AG20443 (cell line): Measurements from ENCODE around the gene LRRC34.
A peak's percentile ranks its signal among the peaks of the same experiment; 100 is the strongest.

Experiments
- DNase-seq: peaks from one replicate; pipeline ENCODE4 v3.0.0; 2012; ENCODE audit warnings: low spot score, mixed read lengths

The LRRC34 gene, protein sequence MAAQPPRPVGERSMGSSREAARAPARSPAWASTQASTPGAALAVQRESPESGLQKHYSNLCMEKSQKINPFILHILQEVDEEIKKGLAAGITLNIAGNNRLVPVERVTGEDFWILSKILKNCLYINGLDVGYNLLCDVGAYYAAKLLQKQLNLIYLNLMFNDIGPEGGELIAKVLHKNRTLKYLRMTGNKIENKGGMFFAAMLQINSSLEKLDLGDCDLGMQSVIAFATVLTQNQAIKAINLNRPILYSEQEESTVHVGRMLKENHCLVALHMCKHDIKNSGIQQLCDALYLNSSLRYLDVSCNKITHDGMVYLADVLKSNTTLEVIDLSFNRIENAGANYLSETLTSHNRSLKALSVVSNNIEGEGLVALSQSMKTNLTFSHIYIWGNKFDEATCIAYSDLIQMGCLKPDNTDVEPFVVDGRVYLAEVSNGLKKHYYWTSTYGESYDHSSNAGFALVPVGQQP

GRCh38 chr3:169812332-169813235, at the start of gene LRRC34, which contains the start of gene LRRIQ4:
Gene LRRC34, minus strand, starts transcription at chr3:169812904. Its CDS starts 356 bp downstream, at chr3:169812548.
Gene LRRIQ4, plus strand, starts transcription at chr3:169812870. Its CDS starts 9,052 bp downstream, at chr3:169821922.
- DNase-seq = peak; percentile 87

- DNase-seq = no peak
Measured at GRCh38 chr3:169861871-169862270, 49.2 kb upstream of the LRRC34 start.

DNA sequence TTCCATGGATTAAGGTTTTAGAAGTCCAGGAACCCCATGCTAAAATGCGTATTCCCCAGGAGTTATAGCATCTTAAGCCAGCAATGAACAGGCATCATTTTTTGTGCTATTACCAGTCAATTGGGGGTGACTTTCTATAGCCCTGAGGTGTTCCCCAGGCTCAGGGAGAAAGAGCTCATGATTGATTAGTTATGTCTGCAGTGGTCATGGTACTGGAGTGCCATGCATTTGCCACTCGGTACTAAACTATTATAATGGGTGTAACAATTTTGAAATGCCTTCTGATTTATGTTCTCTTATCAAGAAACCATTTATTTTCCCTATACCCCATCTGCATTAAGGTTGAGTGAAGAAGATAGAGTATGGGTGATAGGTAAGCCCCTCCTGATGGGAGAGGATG, 45.1 kb upstream of the LRRC34 start:
- no peak for DNase-seq

DNA sequence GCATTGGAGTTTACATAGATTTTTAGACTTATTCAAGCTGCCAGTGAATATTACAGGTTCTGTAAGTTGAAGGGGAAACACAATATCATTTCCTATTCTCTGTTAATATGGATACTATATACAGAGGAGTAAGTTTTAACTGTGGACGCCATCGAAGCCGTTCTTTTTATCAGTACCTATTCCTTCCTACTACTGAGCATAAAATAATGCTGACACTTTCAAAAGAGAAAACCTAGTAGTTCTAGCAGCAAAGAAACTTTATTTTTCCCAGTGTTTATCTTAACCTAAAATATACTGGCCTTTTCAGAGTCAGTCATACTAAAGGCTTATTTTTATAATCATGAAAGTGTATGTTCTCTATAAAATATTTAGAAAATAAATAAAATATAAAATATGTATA, 42.8 kb upstream of the LRRC34 start:
- DNase-seq = no peak

DNA sequence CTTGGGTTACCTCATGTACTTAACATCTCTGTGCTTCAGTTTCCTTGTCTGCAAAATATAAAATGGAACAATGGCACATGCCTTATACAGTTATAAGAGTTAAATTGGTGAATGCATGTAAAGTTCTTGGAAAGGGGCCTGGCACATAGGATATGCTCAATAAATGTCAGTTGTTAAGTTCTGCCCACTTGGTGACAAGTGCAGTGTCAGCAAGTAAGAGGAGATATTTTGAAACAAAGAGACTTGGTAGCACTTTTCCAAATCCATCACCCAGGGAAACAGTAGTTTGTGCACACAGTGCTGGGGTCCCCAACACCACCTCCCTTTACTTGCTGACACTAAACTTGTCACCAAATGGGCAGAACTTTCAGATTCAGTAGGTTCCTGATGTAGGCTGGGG, 37.9 kb upstream of the LRRC34 start:
- DNase-seq = no peak

DNA sequence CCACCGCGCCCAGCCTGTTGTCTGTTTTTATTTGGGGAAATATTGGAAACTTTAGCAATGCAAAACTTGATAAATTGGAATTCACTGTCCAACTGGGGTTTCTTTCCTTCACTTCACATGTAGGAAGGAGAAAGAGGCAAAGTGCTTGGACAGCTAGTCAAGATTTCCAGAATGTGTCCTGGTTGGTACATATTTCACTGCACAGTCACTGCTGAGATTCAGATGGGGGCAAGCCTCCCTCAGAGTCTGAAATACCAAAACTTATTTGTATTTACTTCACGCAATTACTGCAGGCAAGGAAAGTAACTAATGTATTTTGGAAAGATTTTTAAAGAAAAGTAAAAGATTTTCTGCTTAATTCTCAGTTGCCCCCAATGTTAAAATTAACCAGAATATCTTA, 36.0 kb upstream of the LRRC34 start:
- DNase-seq = peak; percentile 20

DNA sequence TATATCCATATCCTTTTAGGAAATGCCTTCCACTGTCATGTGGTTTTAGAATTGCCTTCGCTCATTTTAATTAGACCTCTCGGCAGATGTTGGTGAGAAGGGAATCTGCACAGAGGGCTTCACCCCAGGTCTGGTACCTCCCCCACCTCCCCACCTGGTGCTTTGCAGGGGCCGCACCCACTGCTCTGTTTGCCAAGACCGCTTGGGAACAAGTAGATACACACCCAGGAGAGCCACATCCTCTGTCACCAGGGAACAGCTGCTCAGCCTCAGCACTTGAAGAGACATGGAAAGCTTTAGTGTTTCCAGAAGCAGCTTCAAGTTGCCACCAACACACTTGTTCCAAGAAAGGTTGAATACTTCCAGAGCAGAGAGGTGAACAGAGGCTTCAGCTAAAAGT, 35.2 kb upstream of the LRRC34 start:
- no peak for DNase-seq

GRCh38 chr3:169846458-169847193, 33.9 kb upstream of the LRRC34 start:
- DNase-seq = peak; percentile 77

DNA sequence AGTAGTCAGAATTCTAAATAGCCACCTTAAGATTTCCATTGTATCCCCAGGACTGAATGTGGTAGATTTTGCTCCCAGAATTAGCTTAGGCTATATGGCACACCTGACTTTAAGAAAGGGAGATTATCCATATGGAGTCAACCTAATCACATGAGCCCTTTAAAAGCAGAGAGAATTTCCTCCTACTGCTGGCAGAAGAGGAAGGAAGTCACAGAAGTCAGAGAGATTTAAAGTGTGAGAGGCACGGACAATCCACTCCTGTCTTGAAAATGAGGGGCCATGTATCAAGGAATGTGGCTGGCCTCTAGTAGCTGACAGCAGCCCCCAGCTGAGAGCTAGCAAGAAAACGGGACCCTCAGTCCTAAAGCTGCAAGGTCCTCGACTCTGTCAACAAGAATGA, 30.3 kb upstream of the LRRC34 start:
- DNase-seq = no peak

DNA sequence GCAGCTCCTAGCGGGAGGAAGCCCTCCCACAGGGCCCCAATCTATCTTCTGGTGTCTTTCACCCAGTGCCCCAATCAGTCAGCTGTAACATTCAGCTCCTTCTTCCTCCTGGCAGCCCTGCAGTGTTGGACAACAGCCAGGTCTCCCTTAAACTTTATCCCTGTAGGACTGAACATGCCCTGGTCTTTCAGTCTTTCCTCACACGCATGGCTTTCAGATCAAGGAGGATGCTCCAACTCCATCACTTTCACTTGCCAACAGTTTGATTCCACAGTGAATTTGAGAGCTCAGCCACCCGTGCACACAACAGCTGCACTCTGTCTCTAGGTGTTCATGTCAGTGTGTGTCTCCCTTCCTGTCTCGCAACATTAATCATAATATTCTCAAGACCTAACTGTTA, 28.5 kb upstream of the LRRC34 start:
- no peak for DNase-seq

GRCh38 chr3:169838511-169839030, 25.9 kb upstream of the LRRC34 start:
- DNase-seq = no peak

- peak; percentile 58 for DNase-seq
Measured at GRCh38 chr3:169836942-169837275, 24.2 kb upstream of the LRRC34 start.

GRCh38 chr3:169836078-169836941, 23.6 kb upstream of the LRRC34 start:
- peak; percentile 56 for DNase-seq

DNA sequence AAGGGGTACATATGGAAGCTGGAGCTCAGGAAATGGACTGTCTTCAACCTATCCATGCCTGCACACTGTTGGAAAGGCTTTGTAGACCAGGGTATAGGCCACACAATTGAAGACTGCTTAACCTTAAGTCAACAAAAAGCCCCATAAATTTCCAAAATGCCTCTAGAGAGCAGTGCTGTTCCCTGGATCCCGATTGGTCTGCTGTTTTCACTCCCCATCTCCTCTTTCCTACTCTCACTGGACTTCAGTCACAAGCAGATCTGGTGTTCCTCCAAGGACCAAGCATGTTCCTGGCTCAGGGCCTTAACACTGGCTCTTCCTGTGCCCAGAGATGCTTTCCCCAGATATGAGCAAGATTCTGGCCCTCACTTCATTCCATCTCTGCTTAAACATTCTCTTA, 22.8 kb upstream of the LRRC34 start:
- no peak for DNase-seq

- no peak for DNase-seq
Measured at GRCh38 chr3:169827712-169828111, 15.0 kb upstream of the LRRC34 start.

GRCh38 chr3:169825316-169825715, 12.6 kb upstream of the LRRC34 start:
- DNase-seq = no peak

GRCh38 chr3:169822983-169823382, 10.3 kb upstream of the LRRC34 start:
- DNase-seq = no peak

DNA sequence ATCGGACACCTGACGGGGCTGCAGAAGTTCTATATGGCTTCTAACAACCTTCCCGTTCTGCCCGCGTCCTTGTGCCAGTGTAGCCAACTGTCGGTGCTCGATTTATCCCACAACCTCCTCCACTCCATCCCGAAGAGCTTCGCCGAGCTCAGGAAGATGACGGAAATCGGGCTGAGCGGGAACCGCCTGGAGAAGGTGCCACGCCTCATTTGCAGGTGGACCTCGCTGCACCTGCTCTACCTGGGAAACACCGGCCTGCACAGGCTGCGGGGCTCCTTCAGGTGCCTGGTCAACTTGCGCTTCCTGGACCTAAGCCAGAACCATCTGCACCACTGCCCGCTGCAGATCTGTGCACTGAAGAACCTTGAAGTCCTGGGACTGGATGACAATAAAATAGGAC, 9.8 kb upstream of the LRRC34 start:
- no peak for DNase-seq

- no peak for DNase-seq
Measured at GRCh38 chr3:169822091-169822490, 9.4 kb upstream of the LRRC34 start.

DNA sequence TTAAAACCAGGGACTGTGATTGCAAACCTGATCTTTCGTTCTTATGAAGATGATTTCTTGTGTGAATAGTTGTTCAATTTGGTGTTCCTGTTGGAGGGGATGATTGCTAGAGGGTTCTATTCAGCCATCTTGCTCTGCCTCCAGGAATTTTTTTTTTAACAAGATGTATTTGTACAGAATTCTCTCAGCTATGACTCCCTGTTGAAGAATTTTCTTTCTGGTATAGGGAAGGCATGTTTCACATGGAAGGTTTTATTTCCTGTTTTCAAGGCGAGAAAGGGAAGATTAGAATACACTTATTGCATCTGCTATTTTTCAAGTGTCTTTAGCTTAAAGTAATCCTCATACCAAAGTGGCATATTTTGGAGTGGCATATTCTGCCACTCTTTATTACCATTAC, 5.6 kb upstream of the LRRC34 start:
- DNase-seq = no peak

DNA sequence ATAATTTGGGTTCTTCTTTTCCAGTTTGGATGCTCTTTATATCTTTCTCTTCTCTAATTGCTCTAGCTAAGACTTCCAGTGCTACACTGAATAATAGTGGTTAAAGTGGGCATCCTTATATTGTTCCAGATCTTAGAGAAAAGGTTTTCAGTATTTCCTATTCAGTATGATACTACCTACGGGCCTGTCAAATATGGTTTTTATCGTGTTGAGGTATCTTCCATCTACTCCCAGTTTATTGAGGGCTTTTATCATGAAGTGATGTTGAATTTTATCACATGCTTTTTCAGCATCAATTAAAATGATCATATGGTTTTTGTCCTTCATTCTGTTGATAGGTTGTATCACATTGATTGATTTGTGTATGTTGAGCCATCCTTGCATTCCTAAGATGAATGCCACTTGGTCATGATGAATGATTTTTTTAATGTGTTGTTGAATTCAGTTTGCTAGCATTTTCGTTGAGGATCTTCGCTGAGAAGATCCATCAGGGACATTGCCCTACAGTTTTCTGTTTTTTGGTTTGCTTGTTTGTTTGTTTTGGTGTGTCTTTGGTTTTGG, 3.0 kb upstream of the LRRC34 start:
- DNase-seq = no peak
